HG03159 (cell line): ENCODE results near the gene ATXN7L2.
A peak's percentile ranks its signal among the peaks of the same experiment; 100 is the strongest.

Experiments
- ATAC-seq: cut with Tn5 transposase; IDR thresholded peaks from one replicate; pipeline ENCODE4 v1.9.1; 2021; ENCODE audit warnings: mild to moderate bottlenecking, moderate library complexity; ENCODE audit not compliant: unreplicated experiment

ATXN7L2 gene

DNA sequence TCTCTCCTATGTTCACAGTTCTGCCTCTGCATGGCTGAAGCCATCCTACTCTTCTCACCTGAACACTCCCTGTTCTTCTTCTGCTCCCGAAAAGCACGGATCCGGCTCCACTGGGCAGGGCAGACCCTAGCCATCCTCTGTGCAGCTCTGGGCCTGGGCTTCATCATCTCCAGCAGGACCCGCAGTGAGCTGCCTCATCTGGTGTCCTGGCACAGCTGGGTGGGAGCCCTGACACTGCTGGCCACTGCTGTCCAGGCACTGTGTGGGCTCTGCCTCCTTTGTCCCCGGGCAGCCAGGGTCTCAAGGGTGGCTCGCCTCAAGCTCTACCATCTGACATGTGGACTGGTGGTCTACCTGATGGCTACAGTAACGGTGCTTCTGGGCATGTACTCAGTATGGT, 12.0 kb downstream of the ATXN7L2 start:
- no peak for ATAC-seq

GRCh38 chr1:109497449-109498160, 13.9 kb downstream of the ATXN7L2 start:
- ATAC-seq = no peak

- no peak for ATAC-seq
These were observed 14.6 kb downstream of the ATXN7L2 start for GRCh38 chr1:109498161-109498801.

GRCh38 chr1:109499081-109499480, 15.4 kb downstream of the ATXN7L2 start:
- no peak for ATAC-seq

GRCh38 chr1:109499661-109500536, 16.2 kb downstream of the ATXN7L2 start:
- ATAC-seq = no peak

DNA sequence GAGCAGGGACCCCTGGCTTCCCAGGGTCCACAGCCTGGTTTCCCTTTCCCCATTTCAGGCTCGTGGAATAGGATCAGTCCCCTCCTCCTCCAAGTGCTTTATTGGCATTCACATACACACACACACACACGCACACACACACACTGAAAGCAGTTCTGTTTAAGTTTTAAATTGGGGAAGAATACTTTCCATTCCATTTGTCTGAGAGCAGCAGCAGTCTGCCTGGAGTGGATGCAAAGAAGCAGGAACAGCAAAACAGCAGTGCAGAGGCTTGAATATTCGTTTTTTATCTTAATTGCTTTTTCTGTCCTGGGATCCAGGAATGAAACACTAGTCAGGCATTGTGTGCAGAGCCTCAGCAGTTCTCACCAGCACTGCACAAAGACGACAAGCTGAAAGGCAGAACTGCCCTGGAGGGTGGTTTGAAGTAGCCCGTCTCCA, 17.3 kb downstream of the ATXN7L2 start:
- ATAC-seq = no peak

- ATAC-seq = no peak
These were observed 18.1 kb downstream of the ATXN7L2 start for GRCh38 chr1:109501644-109502363.

GRCh38 chr1:109502364-109502851, 18.7 kb downstream of the ATXN7L2 start:
- no peak for ATAC-seq

DNA sequence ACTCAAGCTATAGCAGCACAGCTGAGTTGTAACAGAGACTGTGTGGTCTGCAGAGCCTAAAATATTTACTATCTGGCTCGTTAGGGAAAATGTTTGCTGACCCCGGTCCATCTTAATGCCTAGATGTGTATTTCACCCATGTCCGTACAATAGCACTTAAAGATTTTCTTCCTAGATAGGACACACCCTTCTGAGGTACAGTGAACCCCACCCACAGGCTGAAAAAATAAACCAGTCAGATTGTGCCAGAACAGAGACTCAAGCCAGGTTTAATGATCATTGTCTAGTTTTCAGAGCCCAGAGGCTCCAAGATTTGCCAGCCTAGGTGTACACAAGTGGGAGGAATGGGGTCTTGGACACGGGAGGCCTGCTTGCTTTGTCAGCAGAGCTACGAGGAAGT, 20.2 kb downstream of the ATXN7L2 start:
- ATAC-seq = no peak

DNA sequence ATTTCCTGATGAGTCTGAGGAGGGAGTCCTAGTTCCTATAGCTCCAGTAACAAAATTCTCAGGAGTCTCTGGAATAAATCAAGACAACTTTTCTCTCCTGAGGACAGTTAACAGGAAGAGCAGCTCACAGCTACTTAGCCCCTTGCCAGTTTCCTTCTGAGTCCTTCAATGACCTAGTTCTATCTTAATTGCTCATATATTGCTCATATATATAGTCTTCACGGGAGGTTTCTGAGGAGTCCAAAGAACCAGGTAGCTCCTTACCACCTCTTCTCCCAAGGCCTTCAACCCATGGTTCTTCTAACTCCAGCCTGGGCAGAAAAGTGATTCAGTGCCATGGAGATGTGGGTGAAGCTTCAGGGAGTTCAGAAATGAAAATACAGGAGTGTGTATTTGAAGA, 21.3 kb downstream of the ATXN7L2 start:
- no peak for ATAC-seq

DNA sequence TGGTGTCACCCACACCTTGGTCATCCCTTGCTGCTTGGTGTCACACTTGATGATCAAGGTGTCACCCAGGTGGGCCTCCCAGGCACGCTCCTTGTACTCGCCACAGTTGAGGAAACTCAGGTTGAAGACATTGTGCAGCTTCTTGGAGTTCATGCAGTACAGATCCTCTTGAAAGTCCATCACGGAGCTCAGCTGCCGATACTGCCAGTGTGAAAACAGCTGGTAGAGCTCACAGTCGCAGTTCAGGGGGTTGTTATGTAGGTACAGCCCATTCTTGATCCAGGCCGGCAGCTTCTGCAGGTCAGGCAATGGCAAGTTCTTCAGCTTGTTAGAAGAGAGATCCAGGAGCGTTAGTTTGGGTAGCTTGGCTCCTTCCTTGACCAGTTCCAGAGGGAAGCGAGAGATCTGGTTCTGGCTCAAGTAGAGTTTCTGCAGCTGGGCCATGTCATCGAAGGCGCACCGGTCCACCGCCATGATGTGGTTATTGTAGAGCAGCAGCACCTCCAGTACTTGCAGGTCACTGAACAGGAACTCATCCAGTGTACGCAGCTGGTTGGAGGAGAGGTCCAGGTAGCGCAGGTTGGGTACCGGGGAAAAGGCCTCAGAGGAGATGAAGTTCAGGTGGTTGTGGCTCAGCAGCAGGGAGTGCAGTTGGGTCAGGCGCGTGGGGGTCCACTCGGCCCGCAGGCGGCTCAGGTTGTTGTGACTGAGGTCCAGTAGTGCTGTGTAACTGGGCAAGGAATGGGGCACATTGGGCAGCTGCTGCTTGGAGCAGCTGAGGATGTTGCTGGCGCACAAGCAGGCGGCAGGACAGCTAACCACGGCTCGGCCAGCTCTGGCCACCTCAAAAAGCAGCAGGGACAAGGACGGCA, 24.5 kb downstream of the ATXN7L2 start:
- ATAC-seq = no peak

GRCh38 chr1:109508873-109509175, 25.1 kb downstream of the ATXN7L2 start:
- no peak for ATAC-seq

DNA sequence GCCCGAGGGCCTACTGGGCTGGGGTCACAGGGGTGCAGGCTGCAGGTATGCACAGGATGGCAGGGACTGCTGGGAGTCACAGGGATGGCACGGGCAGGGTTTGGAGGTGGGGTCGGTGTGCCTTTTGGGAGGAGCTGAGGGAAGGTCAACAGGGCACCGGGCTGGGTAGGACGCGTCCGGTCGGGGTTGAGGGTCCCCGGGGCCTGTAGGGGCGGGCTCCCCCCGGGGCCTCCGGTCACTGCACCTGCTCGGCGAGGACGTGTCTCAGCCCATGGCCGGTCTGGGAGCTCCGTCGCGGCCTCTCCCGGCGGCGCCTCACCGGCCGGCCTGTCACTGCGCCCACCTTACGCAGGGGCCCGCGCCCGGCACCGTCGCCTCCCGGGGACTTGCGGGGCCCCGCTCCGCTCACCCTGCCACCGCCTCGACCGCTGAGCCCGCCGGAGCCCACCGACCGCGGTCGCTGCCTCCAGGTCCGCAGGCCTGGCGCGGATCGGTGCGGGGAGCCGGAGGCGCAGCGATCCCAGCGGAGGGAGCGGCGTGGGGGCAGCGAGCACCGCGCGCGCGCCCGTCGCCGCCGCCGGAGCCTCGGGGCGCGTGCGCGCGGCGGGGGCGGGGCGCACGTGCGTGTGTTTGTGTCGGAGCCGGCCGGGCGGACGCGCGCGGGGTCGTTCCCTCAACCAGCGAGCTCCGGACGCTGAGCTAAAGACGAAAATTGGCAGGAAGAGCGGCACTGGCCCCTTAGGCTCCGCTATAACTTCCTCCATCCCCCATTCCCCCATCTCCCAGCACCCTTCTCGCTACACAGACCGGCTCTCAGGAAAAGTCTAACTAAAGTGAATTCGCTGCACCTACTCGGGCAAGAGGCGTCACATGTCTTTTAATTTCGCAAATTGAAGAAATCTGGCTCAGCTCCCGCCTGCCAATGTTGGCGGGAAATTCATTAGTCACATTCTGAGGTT, 25.8 kb downstream of the ATXN7L2 start, which contains the start of gene AMIGO1:
TSS of gene AMIGO1 (minus strand) at position 552 of the 959 bp plus-strand sequence. CDS start 815 bp downstream, outside the sequence.
- ATAC-seq = peak; percentile 69

DNA sequence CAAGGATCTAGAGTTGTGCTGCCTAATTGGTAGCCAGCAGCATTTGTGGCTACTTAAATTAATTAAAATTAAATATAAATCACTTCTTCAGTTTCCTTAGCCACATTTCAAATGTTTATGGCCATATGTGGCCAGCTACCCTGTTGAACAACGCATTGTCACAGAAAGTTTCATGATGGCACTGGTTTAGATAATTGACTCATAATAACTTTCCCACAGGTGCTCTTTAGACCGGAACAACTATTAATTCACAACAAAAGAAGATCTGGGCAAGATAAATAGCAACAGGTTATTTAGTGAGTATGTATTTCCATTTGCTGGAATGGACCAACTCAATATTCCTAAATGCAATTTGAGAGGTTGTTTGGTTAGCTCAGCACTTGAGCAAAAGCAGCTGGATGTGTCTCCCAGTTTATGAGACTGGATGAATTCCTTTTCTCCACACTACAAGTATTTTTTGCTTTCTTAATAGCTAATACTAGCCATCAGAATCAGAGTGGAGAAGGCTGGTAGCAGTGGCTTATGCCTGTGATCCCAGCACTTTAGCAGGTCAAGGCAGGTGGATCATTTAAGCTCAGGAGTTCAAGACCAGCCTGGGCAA, 29.5 kb downstream of the ATXN7L2 start:
- ATAC-seq = no peak

DNA sequence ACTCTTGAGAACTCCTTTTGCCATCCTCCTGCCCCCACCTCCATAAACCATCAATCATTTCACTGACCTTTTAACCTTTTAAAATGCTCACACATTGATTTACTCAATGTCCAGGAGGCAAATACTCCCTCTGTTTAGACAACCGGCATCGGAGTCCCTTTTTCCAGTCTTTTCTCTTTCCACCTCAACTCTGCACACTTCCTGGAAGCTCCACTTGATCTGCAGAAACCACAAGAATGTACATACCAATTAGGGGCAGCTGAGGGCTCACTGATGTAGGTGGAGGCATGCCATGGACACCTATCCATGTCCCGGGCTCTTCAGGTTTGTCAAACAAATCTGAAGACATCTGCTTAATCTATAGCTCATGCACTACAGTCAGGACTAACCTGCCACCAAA, 31.1 kb downstream of the ATXN7L2 start:
- ATAC-seq = no peak

DNA sequence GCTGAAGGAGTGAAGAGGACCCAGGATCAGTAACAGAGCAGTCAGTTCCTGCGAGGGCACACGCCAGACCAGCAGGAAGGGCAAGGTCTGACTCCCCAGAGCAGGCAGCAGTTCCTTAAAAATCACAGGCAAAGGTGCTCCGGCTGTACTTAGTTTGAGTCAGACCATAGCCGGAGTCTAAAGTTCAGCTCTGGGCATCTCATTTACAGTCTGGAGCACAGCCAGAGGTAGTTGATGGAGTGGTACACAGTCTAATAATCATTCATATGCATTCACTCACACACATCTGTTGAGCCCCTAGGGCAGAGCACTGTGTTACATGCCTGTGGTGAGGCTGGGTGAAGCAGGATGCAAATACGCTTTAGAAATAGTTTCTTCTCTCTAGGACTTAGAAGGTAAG, 33.2 kb downstream of the ATXN7L2 start:
- no peak for ATAC-seq

DNA sequence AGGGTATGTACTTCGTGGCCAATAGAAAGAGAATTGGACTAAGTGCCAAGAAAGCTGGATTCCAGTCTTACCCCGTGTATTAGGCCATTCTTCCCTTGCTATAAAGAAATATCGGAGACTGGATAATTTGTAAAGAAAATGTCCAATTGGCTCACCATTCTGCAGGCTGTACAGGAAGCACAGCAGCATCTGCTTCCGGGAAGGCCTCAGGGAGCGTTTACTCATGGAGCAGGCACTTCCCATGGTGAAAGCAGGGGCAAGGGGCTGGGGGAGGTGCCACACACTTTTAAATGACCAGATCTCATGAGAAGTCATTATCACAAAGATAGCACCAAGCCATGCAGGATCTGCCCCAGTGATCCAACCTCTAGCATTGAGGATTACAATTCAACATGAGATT, 33.6 kb downstream of the ATXN7L2 start:
- ATAC-seq = no peak
